Gastroesophageal sphincter (tissue), 3 donors: ENCODE results near the gene ITGAL.

ENCODE experiments used
- EP300 ChIP-seq: sonication (generic); formaldehyde crosslinking; IDR thresholded peaks from one replicate; pipeline ENCODE4 v1.6.1; 2017; ENCODE audit warnings: antibody characterized with exemption, mild to moderate bottlenecking
- POLR2A ChIP-seq, 2 donors: fragments of 450-650 bp; IDR thresholded peaks; one replicate each; pipeline ENCODE4 v1.6.1; 2017; ENCODE audit warnings: antibody characterized with exemption in 2 of 2, mild to moderate bottlenecking in 2 of 2, moderate library complexity in 1 of 2
- POLR2AphosphoS5 ChIP-seq: sonication (generic); formaldehyde crosslinking; IDR thresholded peaks from one replicate; pipeline ENCODE4 v1.6.1; 2017; ENCODE audit warnings: antibody characterized with exemption
- TF ChIP-seq, protein P1 (sequence below), 4 experiments: fragments of 200-600 bp in 2 of 4; fragments of 450-650 bp in 2 of 4; sonication (generic) in 1 of 4; IDR thresholded peaks; one replicate each; pipeline ENCODE4 v1.5.1; 2017 to 2019; ENCODE audit warnings: antibody characterized with exemption in 4 of 4, mild to moderate bottlenecking in 2 of 4, moderate library complexity in 2 of 4

DNA sequence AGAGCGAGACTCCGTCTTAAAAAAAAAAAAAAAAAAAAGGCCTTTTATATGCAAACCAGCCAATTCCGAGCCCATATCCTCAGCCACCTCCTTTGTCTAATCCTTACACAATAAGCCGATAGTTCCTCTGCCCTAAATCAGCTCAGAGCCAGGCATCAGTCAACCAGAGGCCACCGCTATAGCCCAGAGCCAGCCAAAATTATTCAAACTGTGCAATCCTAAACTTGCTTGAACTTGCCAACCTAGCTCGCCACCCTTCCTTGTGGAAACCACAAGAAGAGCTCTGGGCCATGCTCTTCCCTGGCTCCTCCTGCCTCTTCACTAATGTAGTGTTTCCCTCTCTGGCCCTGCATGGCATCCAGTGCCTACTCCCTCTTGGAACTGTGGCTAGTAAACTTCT lies 17.7 kb downstream of the ITGAL start:
- TF ChIP-seq, protein P1, sequence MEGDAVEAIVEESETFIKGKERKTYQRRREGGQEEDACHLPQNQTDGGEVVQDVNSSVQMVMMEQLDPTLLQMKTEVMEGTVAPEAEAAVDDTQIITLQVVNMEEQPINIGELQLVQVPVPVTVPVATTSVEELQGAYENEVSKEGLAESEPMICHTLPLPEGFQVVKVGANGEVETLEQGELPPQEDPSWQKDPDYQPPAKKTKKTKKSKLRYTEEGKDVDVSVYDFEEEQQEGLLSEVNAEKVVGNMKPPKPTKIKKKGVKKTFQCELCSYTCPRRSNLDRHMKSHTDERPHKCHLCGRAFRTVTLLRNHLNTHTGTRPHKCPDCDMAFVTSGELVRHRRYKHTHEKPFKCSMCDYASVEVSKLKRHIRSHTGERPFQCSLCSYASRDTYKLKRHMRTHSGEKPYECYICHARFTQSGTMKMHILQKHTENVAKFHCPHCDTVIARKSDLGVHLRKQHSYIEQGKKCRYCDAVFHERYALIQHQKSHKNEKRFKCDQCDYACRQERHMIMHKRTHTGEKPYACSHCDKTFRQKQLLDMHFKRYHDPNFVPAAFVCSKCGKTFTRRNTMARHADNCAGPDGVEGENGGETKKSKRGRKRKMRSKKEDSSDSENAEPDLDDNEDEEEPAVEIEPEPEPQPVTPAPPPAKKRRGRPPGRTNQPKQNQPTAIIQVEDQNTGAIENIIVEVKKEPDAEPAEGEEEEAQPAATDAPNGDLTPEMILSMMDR (IDR thresholded peaks at IDR 0.05), result no peak
- no peak for TF ChIP-seq EP300
- TF ChIP-seq POLR2A (IDR thresholded peaks at IDR 0.05), result no peak
- TF ChIP-seq POLR2AphosphoS5, result no peak
